HL-60 (cell line): ENCODE measurements around the gene GRB10.

Source experiments
- DNase-seq, 2 experiments: peaks; one replicate each; pipeline ENCODE4 v3.0.0-alpha.2; 2010 to 2020; ENCODE audit warnings: low read depth in 1 of 2, low spot score in 1 of 2
- H3K27ac ChIP-seq: fragments of 250-450 bp; sonication (Bioruptor Pico); replicated peaks from 2 replicates; pipeline ENCODE4 v1.5.1; 2020; ENCODE audit warnings: mild to moderate bottlenecking, moderate library complexity
- H3K27me3 ChIP-seq: fragments of 250-450 bp; sonication (Bioruptor Pico); 2 replicates; pipeline ENCODE4 v1.5.1; 2021; ENCODE audit warnings: mild to moderate bottlenecking, moderate library complexity; ENCODE audit not compliant: insufficient read depth, poor library complexity, severe bottlenecking
- H3K4me3 ChIP-seq: replicated peaks from 2 replicates; pipeline ENCODE4 v1.5.1; 2011; ENCODE audit warnings: mild to moderate bottlenecking, control low read depth, low read length; ENCODE audit not compliant: insufficient read depth
- CTCF ChIP-seq: IDR thresholded peaks from one replicate; pipeline ENCODE4 v1.5.1; 2011; ENCODE audit warnings: low read length, control low read depth, inconsistent platforms; ENCODE audit not compliant: insufficient read depth
- GABPA ChIP-seq: IDR thresholded peaks from 2 replicates; pipeline ENCODE4 v1.6.1; 2012; ENCODE audit warnings: low read depth
- POLR2AphosphoS5 ChIP-seq: IDR thresholded peaks from 2 replicates; pipeline ENCODE4 v1.6.1; 2012; ENCODE audit warnings: low read depth
- REST ChIP-seq: IDR thresholded peaks from 2 replicates; pipeline ENCODE4 v1.6.1; 2012; ENCODE audit warnings: low read depth; ENCODE audit not compliant: insufficient replicate concordance
- SPI1 ChIP-seq: IDR thresholded peaks from 2 replicates; pipeline ENCODE4 v1.6.1; 2012; ENCODE audit warnings: low read depth, mild to moderate bottlenecking, borderline replicate concordance

The GRB10 gene

GRCh38 chr7:50646069-50646468, 136.6 kb downstream of the GRB10 start:
- Histone ChIP-seq H3K4me3 (no peak overlapping the region), H3K27me3 (no peaks in the 10 kb centered on the region), H3K27ac (no peak overlapping the region)
- TF ChIP-seq REST, result no peak
- TF ChIP-seq SPI1, result no peak
- no peak for TF ChIP-seq CTCF
- no peak for TF ChIP-seq GABPA
- no peak for TF ChIP-seq POLR2AphosphoS5
- no peak for DNase-seq

DNA sequence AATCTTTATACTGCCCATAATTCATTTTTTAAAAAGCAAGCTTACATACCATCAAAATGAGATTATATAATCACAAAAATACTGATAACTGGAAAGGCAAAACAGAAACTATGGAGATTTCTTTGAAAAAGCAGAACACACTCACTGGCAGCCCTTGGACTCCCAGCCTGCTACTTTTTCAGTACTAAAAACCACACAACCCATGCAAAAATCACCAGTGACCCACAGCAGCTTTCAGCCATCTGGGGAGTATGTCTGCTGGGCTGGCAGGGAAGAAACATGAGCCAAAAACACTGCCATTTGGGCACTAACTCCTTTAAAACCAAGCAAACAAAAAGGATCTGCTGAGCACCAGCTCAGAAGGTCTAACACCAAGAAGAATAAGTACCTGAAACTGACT, 137.5 kb downstream of the GRB10 start:
- H3K27me3 ChIP-seq, result no peaks in the 10 kb centered on the region
- no peak overlapping the region for H3K27ac ChIP-seq
- no peak for TF ChIP-seq REST
- TF ChIP-seq POLR2AphosphoS5, result no peak
- no peak for TF ChIP-seq SPI1
- TF ChIP-seq CTCF, result no peak
- no peak for TF ChIP-seq GABPA
- no peak for DNase-seq
- no peak overlapping the region for H3K4me3 ChIP-seq

DNA sequence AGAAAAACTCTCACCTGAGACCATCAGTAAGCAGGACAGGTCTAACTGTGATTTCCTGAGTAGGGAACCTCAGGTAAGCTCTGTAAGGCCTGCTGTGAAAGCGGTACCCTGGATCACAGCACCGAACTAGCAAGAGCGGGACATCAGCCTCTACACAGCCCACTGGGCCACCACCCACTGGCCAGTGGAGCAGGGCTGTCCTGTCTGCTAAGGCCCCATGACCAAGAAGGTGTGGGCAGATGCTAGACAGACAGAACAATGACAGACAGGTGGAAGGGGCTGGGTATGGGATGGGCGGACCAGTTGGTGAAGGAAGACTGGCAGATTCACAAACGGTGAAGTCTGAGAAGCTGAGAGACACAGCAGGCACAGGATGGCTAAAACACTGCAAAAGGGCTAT, 138.1 kb downstream of the GRB10 start:
- no peak overlapping the region for H3K27ac ChIP-seq
- DNase-seq, result no peak
- no peaks in the 10 kb centered on the region for H3K27me3 ChIP-seq
- no peak overlapping the region for H3K4me3 ChIP-seq
- no peak for TF ChIP-seq SPI1

GRCh38 chr7:50644114-50644513, 138.6 kb downstream of the GRB10 start:
- Histone ChIP-seq H3K27ac (no peak overlapping the region), H3K4me3 (no peak overlapping the region), H3K27me3 (no peaks in the 10 kb centered on the region)
- TF ChIP-seq GABPA (no peak), POLR2AphosphoS5 (no peak), SPI1 (no peak), CTCF (no peak), REST (no peak)
- DNase-seq, result no peak
